HepG2 (cell line): Measurements from ENCODE around the gene ERCC5. TPM values are rescaled to one million over a fixed set of nuclear protein-coding genes. Genes with fewer than 3 reads are reported as not detected.

Source experiments
- ARHGAP35 ChIP-seq: sonication (generic); formaldehyde crosslinking; IDR thresholded peaks from 2 replicates; pipeline ENCODE4 v1.9.0; 2022; ENCODE audit warnings: mild to moderate bottlenecking, inconsistent platforms, moderate library complexity, missing genetic modification reagents, borderline replicate concordance
- CBFB ChIP-seq: sonication (generic); formaldehyde crosslinking; IDR thresholded peaks from 2 replicates; pipeline ENCODE4 v1.4.0; 2020; ENCODE audit warnings: missing genetic modification reagents
- DNMT3B ChIP-seq: conservative IDR thresholded peaks from 2 replicates; pipeline ENCODE4 v1.6.1; 2016; ENCODE audit warnings: missing biosample characterization, control low read depth
- FOXK2 ChIP-seq: fragments of 450-650 bp; IDR thresholded peaks from 2 replicates; pipeline ENCODE4 v1.6.1; 2016
- IKZF4 ChIP-seq: sonication (generic); formaldehyde crosslinking; IDR thresholded peaks from 2 replicates; pipeline ENCODE4 v1.5.1; 2020; ENCODE audit warnings: borderline replicate concordance, mild to moderate bottlenecking, low read depth, missing genetic modification reagents; ENCODE audit errors: not compliant biosample characterization
- KDM5B ChIP-seq: sonication (generic); formaldehyde crosslinking; IDR thresholded peaks from 2 replicates; pipeline ENCODE4 v1.4.0; 2020; ENCODE audit warnings: missing genetic modification reagents, mild to moderate bottlenecking, borderline replicate concordance
- MIER2 ChIP-seq: IDR thresholded peaks from 2 replicates; pipeline ENCODE4 v1.6.1; 2016; ENCODE audit warnings: missing biosample characterization, missing genetic modification reagents
- MIER3 ChIP-seq: IDR thresholded peaks from 2 replicates; pipeline ENCODE4 v1.6.1; 2016; ENCODE audit warnings: missing compliant biosample characterization, borderline replicate concordance
- PAX8 ChIP-seq: sonication (generic); formaldehyde crosslinking; IDR thresholded peaks from 2 replicates; pipeline ENCODE4 v1.8.0; 2022; ENCODE audit warnings: mild to moderate bottlenecking, missing genetic modification reagents, borderline replicate concordance
- TAF15 ChIP-seq: fragments of 200-400 bp; formaldehyde crosslinking; IDR thresholded peaks from one replicate; pipeline ENCODE4 v1.6.1; 2018; ENCODE audit warnings: mild to moderate bottlenecking, low read depth, low read length; ENCODE audit not compliant: poor library complexity, severe bottlenecking
- TFDP1 ChIP-seq: IDR thresholded peaks from 2 replicates; pipeline ENCODE4 v1.6.1; 2016; ENCODE audit warnings: missing compliant biosample characterization, missing genetic modification reagents, borderline replicate concordance
- UBTF ChIP-seq: sonication (generic); formaldehyde crosslinking; IDR thresholded peaks from 2 replicates; pipeline ENCODE4 v1.4.0; 2020; ENCODE audit warnings: mild to moderate bottlenecking, missing genetic modification reagents
- ZFAT ChIP-seq: sonication (generic); formaldehyde crosslinking; conservative IDR thresholded peaks from 2 replicates; pipeline ENCODE4 v1.8.1; 2023; ENCODE audit warnings: missing genetic modification reagents, inconsistent platforms
- ZFP90 ChIP-seq: sonication (generic); formaldehyde crosslinking; IDR thresholded peaks from 2 replicates; pipeline ENCODE4 v1.8.0; 2022; ENCODE audit warnings: missing genetic modification reagents, mild to moderate bottlenecking, inconsistent platforms, borderline replicate concordance
- ZFP91 ChIP-seq: sonication (generic); formaldehyde crosslinking; IDR thresholded peaks from 2 replicates; pipeline ENCODE4 v1.9.0; 2022; ENCODE audit warnings: missing genetic modification reagents, mild to moderate bottlenecking, borderline replicate concordance
- ZNF136 ChIP-seq: sonication (generic); formaldehyde crosslinking; IDR thresholded peaks from 2 replicates; pipeline ENCODE4 v1.8.1; 2022; ENCODE audit warnings: low read depth, mild to moderate bottlenecking, moderate library complexity, missing genetic modification reagents
- ZNF160 ChIP-seq: sonication (generic); formaldehyde crosslinking; IDR thresholded peaks from 2 replicates; pipeline ENCODE4 v1.8.0; 2022; ENCODE audit warnings: mild to moderate bottlenecking, inconsistent platforms, missing genetic modification reagents
- ZNF280B ChIP-seq: sonication (generic); formaldehyde crosslinking; IDR thresholded peaks from 2 replicates; pipeline ENCODE4 v1.5.0; 2020; ENCODE audit warnings: missing genetic modification reagents, mild to moderate bottlenecking, borderline replicate concordance
- ZNF335 ChIP-seq: sonication (generic); formaldehyde crosslinking; IDR thresholded peaks from 2 replicates; pipeline ENCODE4 v1.4.0; 2020; ENCODE audit warnings: missing genetic modification reagents
- ZNF720 ChIP-seq: sonication (generic); formaldehyde crosslinking; IDR thresholded peaks from 2 replicates; pipeline ENCODE4 v1.4.0; 2020; ENCODE audit warnings: missing genetic modification reagents
- ZNF746 ChIP-seq: sonication (generic); formaldehyde crosslinking; IDR thresholded peaks from 2 replicates; pipeline ENCODE4 v1.8.0; 2022; ENCODE audit warnings: mild to moderate bottlenecking, missing genetic modification reagents
- ZNF850 ChIP-seq: sonication (generic); formaldehyde crosslinking; conservative IDR thresholded peaks from 2 replicates; pipeline ENCODE4 v1.9.0; 2021; ENCODE audit warnings: mild to moderate bottlenecking, missing genetic modification reagents
- ZSCAN29 ChIP-seq: sonication (generic); formaldehyde crosslinking; conservative IDR thresholded peaks from 2 replicates; pipeline ENCODE4 v1.4.0; 2020; ENCODE audit warnings: mild to moderate bottlenecking, missing genetic modification reagents
- polyA plus RNA-seq, 8 experiments: library from polyadenylated mRNA; depleted of rRNA in 3 of 8; stranded (reverse) in 7 of 8; unstranded in 1 of 8; fragments of >200 nt; fragmentation: Illumina TruSeq in 4 of 8; extraction: Trizol in 4 of 8; gene quantifications; 2 replicates each; pipeline versions ENCODE4 v1.2.1 to v1.2.3, GENCODE V29; 2011 to 2016; ENCODE audit warnings: low read depth in 4 of 8, missing spikeins in 1 of 8, mixed read lengths in 1 of 8; ENCODE audit not compliant: insufficient read depth in 1 of 8
- total RNA-seq, 5 experiments: library from RNA; depleted of rRNA; stranded (reverse); fragments of >200 nt; fragmentation: Illumina TruSeq; extraction: Trizol; gene quantifications; 2 replicates each; pipeline ENCODE4 v1.2.3, GENCODE V29; 2016; ENCODE audit warnings: low read depth in 1 of 5

The ERCC5 gene
- total and polyA plus RNA-seq, 2 of the 13 experiments (the other 11 are each of a cell fraction or from before 2014, with no cell fraction given): 12.9 to 35.5 TPM

GRCh38 chr13:102798581-102799425 lies 47.0 kb upstream of the ERCC5 start, which contains the start of the genes BIVM and POGLUT2 (continued):
- TF ChIP-seq ZFP90: no peak; the same call in 1 of the 2 replicates
- no peak for TF ChIP-seq ZNF160
- TF ChIP-seq IKZF4 (CRISPR knock-in tag): no peak
- TF ChIP-seq ZNF850: no peak
- TF ChIP-seq ZNF136 (CRISPR knock-in tag): no peak
- TF ChIP-seq ZFAT (CRISPR knock-in tag): no peak
- no peak for TF ChIP-seq MIER2 (CRISPR knock-in tag)
- peak; percentile 62; the same call in 1 of the 2 replicates for TF ChIP-seq ZNF746
- TF ChIP-seq ZNF720 (CRISPR knock-in tag): no peak
- TF ChIP-seq CBFB (CRISPR knock-in tag): no peak
- TF ChIP-seq ARHGAP35 (CRISPR knock-in tag): no peak; the same call in 1 of the 2 replicates
- TF ChIP-seq ZNF280B (CRISPR knock-in tag): peak; percentile 60; the same call in 1 of the 2 replicates
- TF ChIP-seq TFDP1 (CRISPR knock-in tag): no peak
- no peak; the same call in 1 of the 2 replicates for TF ChIP-seq MIER3 (CRISPR knock-in tag)
- TF ChIP-seq TAF15: no peak
- no peak for TF ChIP-seq ZNF335 (CRISPR knock-in tag)
- peak; percentile 80; the same call in 1 of the 2 replicates for TF ChIP-seq ZSCAN29 (CRISPR knock-in tag)
- TF ChIP-seq ZFP91 (CRISPR knock-in tag): peak; percentile 69
- TF ChIP-seq KDM5B (CRISPR knock-in tag): peak; percentile 70; the same call in 1 of the 2 replicates
- no peak for TF ChIP-seq FOXK2
- TF ChIP-seq PAX8 (CRISPR knock-in tag): 0 out of 2 replicates have a peak, but pooled peaks have one; percentile 46
- peak; percentile 32 for TF ChIP-seq UBTF (CRISPR knock-in tag)
- TF ChIP-seq DNMT3B (CRISPR knock-in tag): no peak
